Activated T-cell treated with anti-CD3 and anti-CD28 coated beads, Interleukin-2, amount 50 U/mL, for 1 hour (primary cell): Measurements from ENCODE around the gene STXBP5.
A peak's percentile ranks its signal among the peaks of the same experiment; 100 is the strongest.

Experiments
- DNase-seq: peaks from one replicate; pipeline ENCODE4 v3.0.0-alpha.2; 2020

STXBP5 gene

GRCh38 chr6:147179809-147180208 lies 24.4 kb upstream of the STXBP5 start:
- no peak for DNase-seq

DNA sequence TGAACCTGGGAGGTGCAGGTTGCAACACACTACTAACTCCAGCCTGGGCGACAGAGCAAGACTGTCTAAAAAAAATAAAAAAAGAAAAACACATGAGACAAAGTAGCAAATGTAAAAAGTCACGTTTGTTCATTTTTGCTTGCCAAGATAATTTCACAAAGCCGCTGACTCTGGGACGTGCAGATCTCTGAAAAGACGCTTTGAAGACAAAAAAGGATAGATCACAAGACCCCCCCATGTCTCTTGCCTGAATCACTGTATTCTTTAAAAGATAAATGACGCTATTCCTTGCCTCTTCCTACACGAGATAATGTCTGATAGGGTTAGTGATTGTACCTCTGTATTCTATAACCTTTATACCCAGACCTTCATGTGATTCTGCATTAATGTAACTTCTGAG lies 23.3 kb upstream of the STXBP5 start:
- DNase-seq: no peak

DNA sequence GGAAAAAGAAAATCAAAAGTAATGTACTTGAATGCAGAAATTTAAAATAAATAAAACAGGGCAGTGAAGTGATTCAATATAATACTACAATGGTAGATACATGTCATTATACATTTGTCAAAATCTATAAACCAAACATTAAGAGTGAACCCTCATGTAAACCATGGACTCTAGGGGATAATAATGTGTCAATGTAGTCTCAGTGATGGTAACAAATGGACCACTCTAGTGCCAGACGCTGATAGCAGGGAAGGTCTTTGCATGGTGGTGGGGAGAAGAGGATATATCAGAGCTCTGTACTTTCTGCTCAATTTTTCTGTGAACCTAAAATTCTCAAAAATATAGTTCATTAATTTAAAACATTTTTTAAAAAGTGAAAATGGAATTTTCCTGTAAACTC lies 19.8 kb upstream of the STXBP5 start:
- DNase-seq: no peak

GRCh38 chr6:147185216-147185615 lies 19.0 kb upstream of the STXBP5 start:
- DNase-seq: no peak

- no peak for DNase-seq
These were observed 13.7 kb upstream of the STXBP5 start for GRCh38 chr6:147190556-147190955.

DNA sequence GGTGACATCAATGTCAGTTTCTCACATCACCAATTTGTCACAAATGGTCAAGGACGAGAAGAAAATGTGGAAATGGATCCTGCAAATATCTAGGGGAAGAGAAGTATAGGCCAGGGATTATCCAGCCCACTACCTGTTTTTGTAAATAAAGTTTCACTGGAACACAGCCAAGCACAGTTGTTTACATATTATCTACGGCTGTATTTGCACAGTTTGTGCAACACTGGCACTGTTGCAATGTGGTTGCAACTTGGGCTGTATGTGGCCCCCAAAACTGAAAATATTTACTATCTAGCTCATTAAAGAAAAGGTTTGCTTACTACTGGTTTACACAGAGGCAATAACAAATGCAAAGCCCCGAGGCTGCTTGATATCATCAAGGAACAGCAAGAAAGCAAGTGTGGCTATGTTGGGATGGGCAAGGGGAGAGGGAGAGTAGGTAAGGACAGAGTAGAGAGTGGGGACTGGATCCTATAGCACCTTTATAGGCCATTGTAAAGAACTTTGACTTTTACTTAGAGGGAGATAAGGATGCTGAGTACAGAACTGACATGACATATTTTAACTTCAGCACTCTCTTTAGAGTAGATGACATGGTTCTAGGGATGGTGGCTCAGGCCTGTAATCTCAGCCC lies 11.8 kb upstream of the STXBP5 start:
- no peak for DNase-seq

- DNase-seq: no peak
These were observed 9.4 kb upstream of the STXBP5 start for GRCh38 chr6:147194652-147195411.

- DNase-seq: no peak
These were observed 8.7 kb upstream of the STXBP5 start for GRCh38 chr6:147195510-147195909.

DNA sequence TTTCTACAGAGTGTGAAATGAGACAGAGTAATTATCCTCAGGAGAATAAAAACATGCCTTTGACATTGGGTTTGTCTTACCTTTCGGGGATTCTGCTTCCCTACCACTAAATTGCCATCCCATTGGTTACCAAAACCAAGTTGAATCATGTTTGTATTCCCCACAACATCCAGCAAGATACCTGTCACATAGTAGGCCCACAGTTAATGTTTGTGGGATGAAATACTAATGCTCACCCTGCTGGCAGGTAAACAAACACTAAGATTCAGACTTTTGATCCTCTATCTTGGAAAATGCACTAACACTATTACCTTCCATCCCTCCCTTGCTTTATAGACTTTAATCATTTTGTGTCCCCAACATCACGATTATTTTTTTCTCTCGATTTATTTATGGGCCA lies 8.2 kb upstream of the STXBP5 start:
- no peak for DNase-seq

DNA sequence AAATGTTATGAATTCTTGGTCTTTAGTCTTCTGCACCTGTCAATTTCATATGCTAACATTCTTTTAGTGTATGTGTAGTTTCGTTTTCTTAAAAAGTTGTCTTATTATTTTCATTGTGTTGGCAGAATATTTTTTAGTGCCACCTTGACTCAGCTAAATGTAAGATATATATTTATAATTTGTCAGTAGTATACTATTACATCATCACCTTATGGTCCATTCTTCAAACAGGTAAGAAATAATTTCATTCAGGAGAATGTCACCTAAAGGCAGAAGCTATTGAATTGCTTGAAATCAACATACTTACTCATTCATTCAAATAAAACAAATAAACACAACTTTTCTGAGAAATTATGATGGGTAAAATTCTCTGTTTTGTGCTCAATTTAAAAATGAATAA lies 3.5 kb upstream of the STXBP5 start:
- no peak for DNase-seq

DNA sequence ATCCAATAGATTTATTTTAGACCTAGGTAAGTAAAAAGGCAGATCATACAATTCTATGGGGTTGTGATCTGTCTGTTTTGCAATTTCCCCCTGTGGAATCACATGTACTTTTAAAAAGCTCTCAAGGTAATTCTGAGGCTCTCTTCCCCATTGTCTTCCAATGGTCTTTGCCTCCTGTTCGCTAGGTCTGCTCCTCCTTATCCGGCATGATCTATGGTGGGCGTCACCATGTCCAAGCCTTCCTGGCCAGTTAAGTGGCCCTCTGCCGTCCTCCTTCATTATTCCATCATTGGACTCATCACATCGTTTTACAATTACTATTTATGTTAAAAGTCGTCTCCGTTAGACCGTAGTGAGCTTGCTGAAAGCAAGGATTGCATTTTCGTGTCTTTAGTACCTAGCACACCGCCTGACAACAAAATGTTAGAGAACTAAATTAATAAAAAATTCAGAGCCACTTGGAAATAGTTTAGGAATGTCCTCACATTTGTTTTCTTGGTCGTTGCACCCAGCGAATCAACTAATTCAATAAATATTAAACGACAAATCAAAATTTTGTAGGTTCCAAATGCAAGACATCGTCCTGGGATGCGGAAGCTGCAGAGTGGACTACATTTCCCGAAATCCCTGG lies 2.2 kb upstream of the STXBP5 start:
- DNase-seq: peak; percentile 21

- peak; percentile 71 for DNase-seq
These were observed 1.5 kb upstream of the STXBP5 start for GRCh38 chr6:147202516-147203310.

DNA sequence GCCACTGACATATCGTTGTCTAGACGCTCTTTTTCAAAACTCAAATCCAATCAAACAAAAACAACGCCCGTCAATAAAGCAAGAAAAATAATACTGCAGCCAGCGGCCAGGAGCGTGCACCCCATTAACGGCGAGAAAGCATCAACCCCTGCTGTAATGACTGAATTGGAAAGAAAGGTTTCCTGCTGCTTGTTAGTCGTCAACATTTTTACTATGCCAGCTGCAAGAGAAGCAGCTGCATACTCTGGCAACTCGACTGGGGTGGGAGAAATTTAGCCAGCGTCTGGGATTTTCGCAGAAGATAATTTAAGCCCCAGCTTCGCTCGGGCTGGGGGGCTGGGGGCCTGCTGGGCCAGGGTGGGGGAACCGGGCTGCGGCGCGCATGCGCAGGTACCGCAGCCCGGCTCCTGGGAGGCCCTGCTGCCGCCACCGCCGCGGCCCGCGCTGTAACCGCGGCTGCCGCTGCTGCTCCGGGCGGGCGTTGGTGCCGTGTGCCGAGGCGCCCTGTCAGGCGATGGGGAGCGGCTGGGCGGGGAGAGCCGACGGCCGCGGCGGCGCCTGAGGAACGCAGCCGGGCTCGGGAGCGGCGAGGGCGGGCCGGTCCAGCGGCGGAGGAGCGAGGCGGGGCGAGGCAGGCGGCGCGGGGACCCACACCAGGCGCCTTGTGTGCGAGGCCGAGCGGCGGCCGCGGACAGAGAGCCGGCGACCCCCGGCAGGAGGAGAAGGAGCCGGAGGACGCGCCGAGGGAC lies 732 bp upstream of the STXBP5 start:
- DNase-seq: peak; percentile 82

DNA sequence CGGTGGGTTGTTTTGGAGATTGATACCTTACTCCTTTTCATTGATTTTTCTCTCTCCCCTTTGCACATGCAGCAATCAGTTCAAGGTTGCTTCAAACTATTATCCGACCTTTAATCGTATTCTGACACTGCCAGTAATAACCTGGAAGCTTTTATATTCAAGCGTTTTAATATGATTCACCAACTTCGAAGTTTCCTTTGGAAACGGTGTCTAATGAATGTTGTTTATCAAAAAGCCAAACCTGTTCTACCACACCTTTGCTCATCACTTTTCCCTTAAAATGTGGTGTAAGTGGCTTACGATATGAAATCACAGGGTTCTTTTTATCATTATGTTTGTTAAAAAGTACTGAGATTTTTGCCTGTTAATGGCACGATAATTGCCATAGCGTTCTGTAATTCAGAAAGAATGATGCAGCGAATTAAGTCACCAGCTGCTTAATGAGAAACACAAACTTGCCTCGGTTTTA lies 660 bp downstream of the STXBP5 start:
- no peak for DNase-seq

- no peak for DNase-seq
These were observed 1.7 kb downstream of the STXBP5 start for GRCh38 chr6:147205690-147206600.

- no peak for DNase-seq
These were observed 3.1 kb downstream of the STXBP5 start for GRCh38 chr6:147207351-147207750.

- DNase-seq: no peak
These were observed 3.9 kb downstream of the STXBP5 start for GRCh38 chr6:147207837-147208754.

DNA sequence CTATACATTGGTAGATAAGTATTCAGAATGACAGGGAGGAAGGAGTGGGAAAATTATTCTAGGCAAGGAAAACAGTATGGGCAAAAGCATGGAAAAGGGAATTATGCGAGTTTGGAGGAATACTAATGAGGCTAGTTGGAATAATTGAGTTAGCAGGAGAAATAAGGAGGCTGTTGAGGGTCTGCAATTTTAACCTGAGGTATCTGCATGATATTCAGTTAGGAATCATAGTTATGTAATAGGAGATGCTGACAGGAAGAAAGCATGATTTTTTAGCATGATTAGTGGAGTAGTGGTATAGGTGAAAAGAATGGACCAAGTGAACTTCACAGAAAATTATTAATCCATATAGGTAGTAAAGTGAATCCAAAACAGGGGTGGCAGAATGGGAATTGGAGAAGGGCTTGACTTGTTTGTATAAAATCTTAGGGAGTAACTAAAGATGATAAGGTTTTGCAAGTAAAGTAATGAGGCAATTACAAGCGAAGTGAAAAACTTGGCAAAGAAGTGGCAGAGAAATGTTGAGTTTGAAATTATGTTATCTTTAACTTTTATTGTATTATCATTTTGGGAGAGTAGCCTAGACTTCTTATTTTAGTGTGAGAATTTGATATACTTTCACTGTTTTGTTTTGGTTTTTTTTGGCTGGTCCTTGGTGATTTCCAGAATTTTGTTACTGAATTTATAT lies 5.7 kb downstream of the STXBP5 start:
- no peak for DNase-seq

GRCh38 chr6:147211349-147211748 lies 7.1 kb downstream of the STXBP5 start:
- no peak for DNase-seq

DNA sequence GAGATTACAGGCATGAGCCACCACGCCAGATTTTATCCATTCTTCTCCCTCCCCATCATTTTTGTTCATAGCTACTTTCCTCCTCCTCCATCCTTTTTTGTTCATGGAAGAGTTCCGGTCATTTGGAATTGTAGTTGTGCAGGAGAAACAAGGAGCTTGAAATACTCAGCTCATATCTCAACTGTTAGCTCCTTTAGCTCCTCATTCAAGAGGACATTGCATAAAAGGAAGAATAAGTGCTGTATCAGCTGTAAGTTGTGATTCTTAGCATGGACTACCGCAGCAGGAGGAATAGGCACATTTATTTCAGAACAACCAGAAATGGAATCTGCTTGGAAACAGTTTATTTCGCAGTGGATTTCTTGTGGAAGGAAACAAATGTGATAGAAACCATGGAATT lies 7.6 kb downstream of the STXBP5 start:
- DNase-seq: no peak
